ENCODE results near the gene BICD1. TPM values are rescaled to one million over a fixed set of nuclear protein-coding genes. Genes with fewer than 3 reads are reported as not detected.

Gene BICD1
- polyA plus RNA-seq, 1 of the 3 experiments (the other 2 are of a cell fraction): 12.1 TPM

- TF ChIP-seq RCOR1 (IDR thresholded peaks at IDR 0.05; ENCODE audit: low read length): no peak
- no peak for TF ChIP-seq YY1 (IDR thresholded peaks at IDR 0.05; ENCODE audit: low read depth)
These were observed 4.4 kb upstream of the BICD1 start (continued) for GRCh38 chr12:32102234-32102633.

- Histone ChIP-seq H3F3A (replicated peaks; ENCODE audit: insufficient read depth) (peaks cover 7% of the 10 kb centered on the region), H3K36me3 (replicated peaks in 1 of 2; ENCODE audit: control insufficient read depth in 1 of 2, insufficient read depth in 2 of 2, low read length in 1 of 2) (no peaks in the 10 kb centered on the region), H3K9me3 (no peaks in the 10 kb centered on the region), H3K4me2 (no peak overlapping the region), H3K4me1 (ENCODE audit: control insufficient read depth in 1 of 2, insufficient read depth in 2 of 2, low read depth in 1 of 2, low read length in 1 of 2) (peaks cover 0 to 10% of the 10 kb centered on the region in 2 experiments; a peak in 2 of 4 replicates), H4K20me1 (ENCODE audit: insufficient read depth) (peaks cover 7% of the 10 kb centered on the region), H2AFZ (ENCODE audit: low read depth) (no peak overlapping the region), H3K79me2 (ENCODE audit: insufficient read depth) (peaks cover 29% of the 10 kb centered on the region), H3K4me3 (ENCODE audit: low read depth in 2 of 2, low read length in 1 of 2) (no peak overlapping the region), H3K27me3 (ENCODE audit: insufficient read depth) (no peaks in the 10 kb centered on the region), H3K27ac (ENCODE audit: low read depth in 2 of 2, low read length in 1 of 2) (no peak overlapping the region), H3K9ac (no peak overlapping the region), H3K9me2 (no peaks in the 10 kb centered on the region)
- ChIA-PET CTCF (interaction anchor here (1.8 kb wide), 1 partner anchor 77 kb away, joined by 4 read pairs; no protein-coding TSS in a partner anchor), POLR2A (no interaction called here)
- TF ChIP-seq YY1 (IDR thresholded peaks at IDR 0.05; ENCODE audit: low read depth) (no peak), CTCF (IDR thresholded peaks at IDR 0.05) (no peak), MEF2A (IDR thresholded peaks at IDR 0.05; ENCODE audit: borderline replicate concordance, low read depth) (no peak), NRF1 (IDR thresholded peaks at IDR 0.05; ENCODE audit: low read depth, low read length) (no peak), RAD21 (IDR thresholded peaks at IDR 0.05; ENCODE audit: low read length) (no peak), POLR2AphosphoS5 (IDR thresholded peaks at IDR 0.05; ENCODE audit: low read depth, low read length) (no peak), FOSL2 (IDR thresholded peaks at IDR 0.05; ENCODE audit: borderline replicate concordance, low read depth) (no peak), TEAD4 (IDR thresholded peaks at IDR 0.05; ENCODE audit: borderline replicate concordance, insufficient read depth) (no peak), REST (IDR thresholded peaks at IDR 0.05; ENCODE audit: low read depth, low read length) (no peak), ZBTB33 (IDR thresholded peaks at IDR 0.05; ENCODE audit: borderline replicate concordance, low read depth) (no peak), SMC3 (IDR thresholded peaks at IDR 0.05; ENCODE audit: low read depth, low read length) (no peak), TCF12 (IDR thresholded peaks at IDR 0.05) (no peak), USF1 (IDR thresholded peaks at IDR 0.05; ENCODE audit: borderline replicate concordance, low read depth) (no peak), PBX3 (IDR thresholded peaks at IDR 0.05) (no peak), ELF1 (IDR thresholded peaks at IDR 0.05) (no peak), EZH2phosphoT487 (IDR thresholded peaks at IDR 0.05; ENCODE audit: borderline replicate concordance, low read depth) (no peak)
- no peak for DNase-seq
- WGBS (ENCODE audit: low lambda C conversion rate): 93% methylated on average over 11 of the region's 11 CpGs
These were observed 1.9 kb upstream of the BICD1 start for GRCh38 chr12:32104572-32105355.
